ENCODE measurements around the gene OOSP4B. TPM values are rescaled to one million over a fixed set of nuclear protein-coding genes. Genes with fewer than 3 reads are reported as not detected.

OOSP4B gene
- total and polyA plus RNA-seq, 2 experiments from 2014 or later, result not detected

GRCh38 chr11:60078745-60079144 is 61.8 kb downstream of the OOSP4B start:
- H3K4me2 ChIP-seq (ENCODE audit: unreplicated experiment), result no peak overlapping the region
- H3K9me3 ChIP-seq (ENCODE audit: low read depth), result no peaks in the 10 kb centered on the region
- H2AFZ ChIP-seq, result no peak overlapping the region
- no peak for DNase-seq
- TF ChIP-seq EZH2phosphoT487 (IDR thresholded peaks at IDR 0.05; ENCODE audit: insufficient read depth, low read depth), result no peak
- TF ChIP-seq EZH2 (IDR thresholded peaks at IDR 0.05; ENCODE audit: insufficient read depth, poor library complexity, severe bottlenecking), result no peak
- no peak overlapping the region for H3K4me3 ChIP-seq
- H3K79me2 ChIP-seq (ENCODE audit: insufficient read depth), result no peaks in the 10 kb centered on the region
- H3K36me3 ChIP-seq (ENCODE audit: low read depth), result no peaks in the 10 kb centered on the region
- no peaks in the 10 kb centered on the region for H3K9me2 ChIP-seq (ENCODE audit: insufficient read depth)
- H3F3A ChIP-seq (ENCODE audit: insufficient read depth), result no peaks in the 10 kb centered on the region
- no peak overlapping the region for H3K27ac ChIP-seq
- no peak overlapping the region for H3K9ac ChIP-seq
- H4K20me1 ChIP-seq (ENCODE audit: insufficient read depth), result no peaks in the 10 kb centered on the region
- H3K27me3 ChIP-seq (replicated peaks; ENCODE audit: insufficient read depth), result no peaks in the 10 kb centered on the region
- H3K4me1 ChIP-seq (ENCODE audit: insufficient read depth), result no peaks in the 10 kb centered on the region
- 6 to 12% methylated on average over 4 of the region's 4 CpGs for WGBS, 2 experiments (ENCODE audit: low coverage in 1 of 2, low lambda C conversion rate in 2 of 2, missing lambda C conversion rate in 2 of 2)
- in situ Hi-C loops (cut with MboI), result no loop called here

- no peak overlapping the region for H3K27ac ChIP-seq
- no peak overlapping the region for H3K4me3 ChIP-seq
- H2AFZ ChIP-seq, result no peak overlapping the region
- H3K9me2 ChIP-seq (ENCODE audit: insufficient read depth), result no peaks in the 10 kb centered on the region
- H3K27me3 ChIP-seq (replicated peaks; ENCODE audit: insufficient read depth), result no peaks in the 10 kb centered on the region
- no peak for DNase-seq
- H4K20me1 ChIP-seq (ENCODE audit: insufficient read depth), result no peaks in the 10 kb centered on the region
- no peak overlapping the region for H3K4me2 ChIP-seq (ENCODE audit: unreplicated experiment)
- H3K36me3 ChIP-seq (ENCODE audit: low read depth), result no peaks in the 10 kb centered on the region
- 2 to 5% methylated on average over 3 of the region's 3 CpGs for WGBS, 2 experiments (ENCODE audit: low coverage in 1 of 2, low lambda C conversion rate in 2 of 2, missing lambda C conversion rate in 2 of 2)
- no peaks in the 10 kb centered on the region for H3K79me2 ChIP-seq (ENCODE audit: insufficient read depth)
- no peaks in the 10 kb centered on the region for H3F3A ChIP-seq (ENCODE audit: insufficient read depth)
- no peak overlapping the region for H3K9ac ChIP-seq
- H3K4me1 ChIP-seq (ENCODE audit: insufficient read depth), result no peaks in the 10 kb centered on the region
- no peak for TF ChIP-seq EZH2 (IDR thresholded peaks at IDR 0.05; ENCODE audit: insufficient read depth, poor library complexity, severe bottlenecking)
- H3K9me3 ChIP-seq (ENCODE audit: low read depth), result no peaks in the 10 kb centered on the region
- in situ Hi-C loops (cut with MboI), result no loop called here
These were observed 63.6 kb downstream of the OOSP4B start for GRCh38 chr11:60080535-60080934.

Other genes with a start within 250 kb of the OOSP4B start
- 43.6 and 49.3 TPM in 2 replicates for gene MRPL16, start 206.4 kb upstream of the OOSP4B start, total RNA-seq (2014; rRNA removed; shearing (Covaris generic))
- gene MRPL16, start 206.4 kb upstream of the OOSP4B start, polyA plus RNA-seq (2016; fragmentation: Nextera tagmentation; extraction: Ambion mirVana), result 65.1 and 67.4 TPM in 2 replicates
- gene CBLIF, start 171.7 kb upstream of the OOSP4B start, total RNA-seq (2014; rRNA removed; shearing (Covaris generic)), result not detected in 2 replicates
- not detected in 2 replicates for gene CBLIF, start 171.7 kb upstream of the OOSP4B start, polyA plus RNA-seq (2016; fragmentation: Nextera tagmentation; extraction: Ambion mirVana)
- not detected in 2 replicates for gene TCN1, start 150.7 kb upstream of the OOSP4B start, total RNA-seq (2014; rRNA removed; shearing (Covaris generic))
- not detected in 2 replicates for gene TCN1, start 150.7 kb upstream of the OOSP4B start, polyA plus RNA-seq (2016; fragmentation: Nextera tagmentation; extraction: Ambion mirVana)
- gene OOSP3, start 138.4 kb upstream of the OOSP4B start, total RNA-seq (2014; rRNA removed; shearing (Covaris generic)), result not detected in 2 replicates
- not detected in 2 replicates for gene OOSP3, start 138.4 kb upstream of the OOSP4B start, polyA plus RNA-seq (2016; fragmentation: Nextera tagmentation; extraction: Ambion mirVana)
- gene OOSP1, start 78.7 kb upstream of the OOSP4B start, total RNA-seq (2014; rRNA removed; shearing (Covaris generic)), result not detected in 2 replicates
- not detected in 2 replicates for gene OOSP1, start 78.7 kb upstream of the OOSP4B start, polyA plus RNA-seq (2016; fragmentation: Nextera tagmentation; extraction: Ambion mirVana)
- gene OOSP4A, start 53.1 kb upstream of the OOSP4B start, total RNA-seq (2014; rRNA removed; shearing (Covaris generic)), result not detected in 2 replicates
- not detected in 2 replicates for gene OOSP4A, start 53.1 kb upstream of the OOSP4B start, polyA plus RNA-seq (2016; fragmentation: Nextera tagmentation; extraction: Ambion mirVana)
- gene OOSP2, start 23.2 kb downstream of the OOSP4B start, total RNA-seq (2014; rRNA removed; shearing (Covaris generic)), result not detected in 2 replicates
- not detected in 2 replicates for gene OOSP2, start 23.2 kb downstream of the OOSP4B start, polyA plus RNA-seq (2016; fragmentation: Nextera tagmentation; extraction: Ambion mirVana)
- gene MS4A3, start 39.5 kb downstream of the OOSP4B start, total RNA-seq (2014; rRNA removed; shearing (Covaris generic)), result not detected in 2 replicates
- gene MS4A3, start 39.5 kb downstream of the OOSP4B start, polyA plus RNA-seq (2016; fragmentation: Nextera tagmentation; extraction: Ambion mirVana), result not detected in 2 replicates
- gene MS4A2, start 71.5 kb downstream of the OOSP4B start, total RNA-seq (2014; rRNA removed; shearing (Covaris generic)), result not detected in 2 replicates
- not detected in 2 replicates for gene MS4A2, start 71.5 kb downstream of the OOSP4B start, polyA plus RNA-seq (2016; fragmentation: Nextera tagmentation; extraction: Ambion mirVana)
- gene MS4A6A, start 165.9 kb downstream of the OOSP4B start, total RNA-seq (2014; rRNA removed; shearing (Covaris generic)), result not detected in 2 replicates
- gene MS4A6A, start 165.9 kb downstream of the OOSP4B start, polyA plus RNA-seq (2016; fragmentation: Nextera tagmentation; extraction: Ambion mirVana), result not detected in 2 replicates
- gene MS4A4E, start 226.0 kb downstream of the OOSP4B start, total RNA-seq (2014; rRNA removed; shearing (Covaris generic)), result not detected in 2 replicates
- gene MS4A4E, start 226.0 kb downstream of the OOSP4B start, polyA plus RNA-seq (2016; fragmentation: Nextera tagmentation; extraction: Ambion mirVana), result not detected in 2 replicates